ENCODE measurements around the gene OR9K2. TPM values are rescaled to one million over a fixed set of nuclear protein-coding genes. Genes with fewer than 3 reads are reported as not detected.
"Not testable (repeated sequence)": the region's sequence is repeated elsewhere in the genome, so short reads cannot be mapped to it uniquely, and the experiment has no call there.

OR9K2 gene
- total RNA-seq, 1 donor = not detected

GRCh38 chr12:55171445-55171844 is 45.2 kb downstream of the OR9K2 start:
- H3K4me2 ChIP-seq (ENCODE audit: insufficient read depth, low read length) = no peak overlapping the region
- H4K20me1 ChIP-seq (ENCODE audit: insufficient read depth, low read length) = no peaks in the 10 kb centered on the region
- H3K27ac ChIP-seq (ENCODE audit: low read depth, low read length) = no peak overlapping the region
- H3K4me3 ChIP-seq (ENCODE audit: insufficient read depth, low read length) = no peak overlapping the region
- H3K4me1 ChIP-seq (ENCODE audit: insufficient read depth, low read length) = no peaks in the 10 kb centered on the region
- H3K36me3 ChIP-seq (ENCODE audit: insufficient read depth, low read length) = no peaks in the 10 kb centered on the region
- TF ChIP-seq CTCF (IDR thresholded peaks at IDR 0.05; ENCODE audit: extremely low read depth, low read depth, low read length) = no peak
- no peaks in the 10 kb centered on the region for H3K9me3 ChIP-seq (ENCODE audit: low read depth, low read length)
- H3K27me3 ChIP-seq (ENCODE audit: insufficient read depth, low read length) = no peaks in the 10 kb centered on the region
- no peak overlapping the region for H2AFZ ChIP-seq (ENCODE audit: low read length)
- no peak for DNase-seq (ENCODE audit: insufficient read length, low spot score, missing footprints)
- no peaks in the 10 kb centered on the region for H3K79me2 ChIP-seq (ENCODE audit: insufficient read depth, low read length)

- not testable (repeated sequence) for H3K4me3 ChIP-seq (ENCODE audit: insufficient read depth, low read length); H3K4me1 ChIP-seq (ENCODE audit: insufficient read depth, low read length); H3K27me3 ChIP-seq (ENCODE audit: insufficient read depth, low read length); DNase-seq (ENCODE audit: insufficient read length, low spot score, missing footprints); H3K9me3 ChIP-seq (ENCODE audit: low read depth, low read length); H2AFZ ChIP-seq (ENCODE audit: low read length); H3K79me2 ChIP-seq (ENCODE audit: insufficient read depth, low read length); H3K4me2 ChIP-seq (ENCODE audit: insufficient read depth, low read length); H3K27ac ChIP-seq (ENCODE audit: low read depth, low read length); H3K36me3 ChIP-seq (ENCODE audit: insufficient read depth, low read length); H4K20me1 ChIP-seq (ENCODE audit: insufficient read depth, low read length)
Observed at GRCh38 chr12:55171846-55172245, 45.6 kb downstream of the OR9K2 start.

- H3K4me3 ChIP-seq (ENCODE audit: insufficient read depth, low read length) = no peak overlapping the region
- H3K9me3 ChIP-seq (ENCODE audit: low read depth, low read length) = no peaks in the 10 kb centered on the region
- no peaks in the 10 kb centered on the region for H3K4me1 ChIP-seq (ENCODE audit: insufficient read depth, low read length)
- H3K27ac ChIP-seq (ENCODE audit: low read depth, low read length) = no peak overlapping the region
- H3K36me3 ChIP-seq (ENCODE audit: insufficient read depth, low read length) = no peaks in the 10 kb centered on the region
- DNase-seq (ENCODE audit: insufficient read length, low spot score, missing footprints) = no peak
- H3K79me2 ChIP-seq (ENCODE audit: insufficient read depth, low read length) = no peaks in the 10 kb centered on the region
- H3K4me2 ChIP-seq (ENCODE audit: insufficient read depth, low read length) = no peak overlapping the region
- no peak for TF ChIP-seq CTCF (IDR thresholded peaks at IDR 0.05; ENCODE audit: extremely low read depth, low read depth, low read length)
- no peaks in the 10 kb centered on the region for H4K20me1 ChIP-seq (ENCODE audit: insufficient read depth, low read length)
- H3K27me3 ChIP-seq (ENCODE audit: insufficient read depth, low read length) = no peaks in the 10 kb centered on the region
- no peak overlapping the region for H2AFZ ChIP-seq (ENCODE audit: low read length)
Observed at GRCh38 chr12:55172686-55173085, 46.5 kb downstream of the OR9K2 start.

GRCh38 chr12:55173456-55173855 is 47.2 kb downstream of the OR9K2 start:
- Histone ChIP-seq H3K36me3 (ENCODE audit: insufficient read depth, low read length) (no peaks in the 10 kb centered on the region), H3K27ac (ENCODE audit: low read depth, low read length) (no peak overlapping the region), H3K4me1 (ENCODE audit: insufficient read depth, low read length) (no peaks in the 10 kb centered on the region), H3K9me3 (ENCODE audit: low read depth, low read length) (no peaks in the 10 kb centered on the region), H4K20me1 (ENCODE audit: insufficient read depth, low read length) (no peaks in the 10 kb centered on the region), H3K4me3 (ENCODE audit: insufficient read depth, low read length) (no peak overlapping the region), H3K4me2 (ENCODE audit: insufficient read depth, low read length) (no peak overlapping the region), H2AFZ (ENCODE audit: low read length) (no peak overlapping the region), H3K27me3 (ENCODE audit: insufficient read depth, low read length) (no peaks in the 10 kb centered on the region), H3K79me2 (ENCODE audit: insufficient read depth, low read length) (no peaks in the 10 kb centered on the region)
- no peak for DNase-seq (ENCODE audit: insufficient read length, low spot score, missing footprints)
- TF ChIP-seq CTCF (IDR thresholded peaks at IDR 0.05; ENCODE audit: extremely low read depth, low read depth, low read length) = no peak

Other genes with a start within 250 kb of the OR9K2 start
- gene TESPA1, start 141.6 kb upstream of the OR9K2 start, total RNA-seq = not detected in 2 replicates
- not detected in 2 replicates for gene NEUROD4, start 106.4 kb upstream of the OR9K2 start, total RNA-seq
- not detected in 2 replicates for gene OR10A7, start 94.6 kb downstream of the OR9K2 start, total RNA-seq
- not detected in 2 replicates for gene OR6C74, start 118.2 kb downstream of the OR9K2 start, total RNA-seq
- not detected in 2 replicates for gene OR6C6, start 170.2 kb downstream of the OR9K2 start, total RNA-seq
- gene OR6C1, start 187.9 kb downstream of the OR9K2 start, total RNA-seq = not detected in 2 replicates
- gene OR6C3, start 204.3 kb downstream of the OR9K2 start, total RNA-seq = not detected in 2 replicates
- not detected in 2 replicates for gene OR6C75, start 236.6 kb downstream of the OR9K2 start, total RNA-seq